ENCODE data around the gene DAB2IP.

The DAB2IP gene

GRCh38 chr9:121748074-121748473, 96.6 kb downstream of the DAB2IP start:
- no peak for DNase-seq (ENCODE audit: low spot score)
- Histone ChIP-seq H3K27ac (peak overlapping the region; percentile 88 to 89), H3K4me3 (no peak overlapping the region)
- no peak for TF ChIP-seq CTCF (IDR thresholded peaks at IDR 0.05)

GRCh38 chr9:121748727-121749423, 97.4 kb downstream of the DAB2IP start:
- peak; percentile 92 for DNase-seq (ENCODE audit: low spot score)

GRCh38 chr9:121749614-121750013, 98.2 kb downstream of the DAB2IP start:
- Histone ChIP-seq H3K4me3 (no peak overlapping the region), H3K27ac (peak overlapping the region; percentile 88 to 89)
- TF ChIP-seq CTCF (IDR thresholded peaks at IDR 0.05) = no peak

More at GRCh38 chr9:121748727-121749423, 97.4 kb downstream of the DAB2IP start:
- peak overlapping the region; percentile 88 to 89 for H3K27ac ChIP-seq
- no peak for TF ChIP-seq CTCF (IDR thresholded peaks at IDR 0.05)
- H3K4me3 ChIP-seq = no peak overlapping the region

GRCh38 chr9:121750259-121750714, 98.9 kb downstream of the DAB2IP start:
- no peak for DNase-seq (ENCODE audit: low spot score)
- TF ChIP-seq CTCF (IDR thresholded peaks at IDR 0.05) = no peak
- Histone ChIP-seq H3K4me3 (no peak overlapping the region), H3K27ac (peak overlapping the region; percentile 88 to 89)

More at GRCh38 chr9:121749614-121750013, 98.2 kb downstream of the DAB2IP start:
- no peak for DNase-seq (ENCODE audit: low spot score)

- no peak for DNase-seq (ENCODE audit: low spot score)
- Histone ChIP-seq H3K4me3 (peak overlapping the region; percentile 33), H3K27ac (peak overlapping the region; percentile 88 to 89)
- TF ChIP-seq CTCF (IDR thresholded peaks at IDR 0.05) = no peak
Measured at GRCh38 chr9:121750715-121751623, 99.5 kb downstream of the DAB2IP start.

- peak overlapping the region; percentile 33 for H3K4me3 ChIP-seq
- DNase-seq (ENCODE audit: low spot score) = peak; percentile 90
- TF ChIP-seq CTCF (IDR thresholded peaks at IDR 0.05) = no peak
- H3K27ac ChIP-seq = peak overlapping the region; percentile 88 to 89
Measured at GRCh38 chr9:121751686-121752445, 100.4 kb downstream of the DAB2IP start.

Measured in coronary artery (tissue), 2 donors.